WERI-Rb-1 (cell line): ENCODE measurements around the gene AHDC1.

ENCODE experiments used
- DNase-seq: peaks from one replicate; pipeline ENCODE4 v3.0.0-alpha.2; 2020
- H3K27ac ChIP-seq: fragments of 250-450 bp; sonication (Bioruptor Pico); 2 replicates; pipeline ENCODE4 v1.5.1; 2020; ENCODE audit warnings: mild to moderate bottlenecking, moderate library complexity
- H3K27me3 ChIP-seq: fragments of 250-450 bp; sonication (Bioruptor Pico); 2 replicates; pipeline ENCODE4 v1.5.1; 2021; ENCODE audit warnings: mild to moderate bottlenecking, low read depth, moderate library complexity; ENCODE audit not compliant: insufficient read depth, severe bottlenecking
- H3K36me3 ChIP-seq: fragments of 250-450 bp; sonication (Bioruptor Pico); 2 replicates; pipeline ENCODE4 v1.5.1; 2020; ENCODE audit warnings: mild to moderate bottlenecking, moderate library complexity
- H3K4me3 ChIP-seq: 2 replicates; pipeline ENCODE4 v1.5.1; 2011; ENCODE audit warnings: low read depth, mild to moderate bottlenecking, control low read depth, low read length
- H3K9me3 ChIP-seq: fragments of 250-450 bp; sonication (Bioruptor Pico); 2 replicates; pipeline ENCODE4 v1.5.1; 2021; ENCODE audit warnings: mild to moderate bottlenecking, moderate library complexity; ENCODE audit not compliant: severe bottlenecking
- TF ChIP-seq, protein P1 (sequence below): IDR thresholded peaks from 2 replicates; pipeline ENCODE4 v1.5.1; 2011; ENCODE audit warnings: low read depth, mild to moderate bottlenecking, control low read depth, inconsistent platforms, low read length

The AHDC1 gene

GRCh38 chr1:27649306-27649635, 45.3 kb upstream of the AHDC1 start:
- Histone ChIP-seq H3K27me3 (no peaks in the 10 kb centered on the region), H3K27ac (no peak overlapping the region)
- TF ChIP-seq, protein P1, sequence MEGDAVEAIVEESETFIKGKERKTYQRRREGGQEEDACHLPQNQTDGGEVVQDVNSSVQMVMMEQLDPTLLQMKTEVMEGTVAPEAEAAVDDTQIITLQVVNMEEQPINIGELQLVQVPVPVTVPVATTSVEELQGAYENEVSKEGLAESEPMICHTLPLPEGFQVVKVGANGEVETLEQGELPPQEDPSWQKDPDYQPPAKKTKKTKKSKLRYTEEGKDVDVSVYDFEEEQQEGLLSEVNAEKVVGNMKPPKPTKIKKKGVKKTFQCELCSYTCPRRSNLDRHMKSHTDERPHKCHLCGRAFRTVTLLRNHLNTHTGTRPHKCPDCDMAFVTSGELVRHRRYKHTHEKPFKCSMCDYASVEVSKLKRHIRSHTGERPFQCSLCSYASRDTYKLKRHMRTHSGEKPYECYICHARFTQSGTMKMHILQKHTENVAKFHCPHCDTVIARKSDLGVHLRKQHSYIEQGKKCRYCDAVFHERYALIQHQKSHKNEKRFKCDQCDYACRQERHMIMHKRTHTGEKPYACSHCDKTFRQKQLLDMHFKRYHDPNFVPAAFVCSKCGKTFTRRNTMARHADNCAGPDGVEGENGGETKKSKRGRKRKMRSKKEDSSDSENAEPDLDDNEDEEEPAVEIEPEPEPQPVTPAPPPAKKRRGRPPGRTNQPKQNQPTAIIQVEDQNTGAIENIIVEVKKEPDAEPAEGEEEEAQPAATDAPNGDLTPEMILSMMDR, result no peak

DNA sequence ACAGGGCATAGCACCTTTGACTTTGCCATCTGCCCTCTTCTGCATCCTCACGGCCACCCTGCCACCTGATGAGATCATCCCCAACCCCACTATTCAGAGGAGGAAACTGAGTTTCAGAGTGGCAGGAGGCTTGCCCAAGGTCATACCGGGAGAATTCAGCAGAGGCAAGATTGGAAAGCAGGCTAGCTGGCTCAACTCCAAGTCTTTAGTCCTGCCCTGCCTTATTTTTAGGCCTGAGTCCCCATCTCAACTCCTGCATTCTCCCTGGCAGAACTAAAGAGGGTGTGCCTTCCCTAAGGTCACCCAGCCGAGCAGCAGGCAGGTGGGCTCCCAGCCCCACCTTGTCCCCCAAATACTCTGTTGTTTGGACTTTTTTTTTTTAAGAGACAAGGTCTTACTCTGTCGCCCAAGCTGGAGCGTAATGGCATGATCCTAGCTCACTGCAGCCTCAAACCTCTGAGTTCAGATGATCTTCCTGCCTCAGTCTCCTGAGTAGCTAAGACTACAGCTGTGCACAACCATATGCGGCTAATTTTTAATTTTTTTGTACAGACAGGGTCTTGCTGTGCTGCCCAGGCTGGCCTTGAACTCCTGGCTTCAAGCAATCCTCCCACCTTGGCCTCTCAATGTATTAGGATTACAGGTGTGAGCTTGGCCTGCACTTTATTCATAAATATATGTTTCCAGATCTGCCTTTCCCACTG, 44.8 kb upstream of the AHDC1 start:
- H3K27me3 ChIP-seq, result no peaks in the 10 kb centered on the region
- no peak for DNase-seq
- H3K9me3 ChIP-seq, result no peaks in the 10 kb centered on the region
- no peaks in the 10 kb centered on the region for H3K36me3 ChIP-seq
- no peak overlapping the region for H3K4me3 ChIP-seq
- no peak overlapping the region for H3K27ac ChIP-seq
- TF ChIP-seq, protein P1, result no peak

More at GRCh38 chr1:27649306-27649635, 45.3 kb upstream of the AHDC1 start:
- no peak for DNase-seq
- no peaks in the 10 kb centered on the region for H3K9me3 ChIP-seq
- no peak overlapping the region for H3K4me3 ChIP-seq
- H3K36me3 ChIP-seq, result no peaks in the 10 kb centered on the region

DNA sequence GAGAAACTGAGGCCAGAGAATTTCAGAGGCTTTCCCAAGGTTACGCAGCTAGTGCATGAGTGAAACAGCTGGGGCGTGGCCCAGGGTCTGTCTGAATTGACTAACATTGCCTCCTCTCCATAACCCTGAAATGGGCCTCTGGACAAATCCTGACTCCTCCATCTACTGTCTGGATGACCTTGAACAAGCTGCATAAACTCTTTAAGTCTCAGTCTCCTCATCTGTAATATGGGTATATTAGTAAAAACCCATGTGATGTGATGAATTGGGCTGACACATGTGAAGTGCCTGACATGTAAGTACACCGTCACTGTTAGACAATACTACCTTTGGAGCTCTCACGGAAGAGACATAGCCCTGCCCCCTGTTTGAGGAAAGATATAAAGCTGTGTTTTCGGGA, 43.4 kb upstream of the AHDC1 start:
- TF ChIP-seq, protein P1, result no peak
- H3K9me3 ChIP-seq, result no peaks in the 10 kb centered on the region
- H3K27me3 ChIP-seq, result no peaks in the 10 kb centered on the region
- no peak overlapping the region for H3K4me3 ChIP-seq
- no peak overlapping the region for H3K27ac ChIP-seq
- H3K36me3 ChIP-seq, result no peaks in the 10 kb centered on the region
- no peak for DNase-seq

DNA sequence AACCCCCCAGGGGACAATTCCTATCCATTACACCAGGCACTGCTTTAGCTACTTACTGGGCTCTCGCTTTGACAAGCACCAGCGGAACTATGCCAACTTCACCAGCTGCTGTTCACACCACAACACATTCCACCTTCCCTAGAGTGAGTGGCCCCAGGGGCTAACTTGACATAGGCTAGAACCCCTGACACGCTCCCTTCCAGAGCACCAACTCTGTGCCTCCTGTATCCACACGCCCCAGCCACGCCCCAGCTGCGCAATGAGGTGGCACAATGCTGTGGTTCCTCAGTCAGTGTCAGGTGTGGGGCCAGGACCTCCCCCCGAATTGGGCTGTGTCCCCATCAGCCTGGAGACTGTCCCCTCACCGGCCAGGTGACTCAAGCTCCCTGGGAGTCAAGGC, 42.7 kb upstream of the AHDC1 start:
- no peak for DNase-seq
- Histone ChIP-seq H3K4me3 (no peak overlapping the region), H3K9me3 (no peaks in the 10 kb centered on the region), H3K27ac (no peak overlapping the region), H3K27me3 (no peaks in the 10 kb centered on the region), H3K36me3 (no peaks in the 10 kb centered on the region)
- TF ChIP-seq, protein P1, result no peak

GRCh38 chr1:27645071-27645415, 41.1 kb upstream of the AHDC1 start:
- H3K4me3 ChIP-seq, result no peak overlapping the region
- no peak for DNase-seq
- H3K27me3 ChIP-seq, result no peaks in the 10 kb centered on the region
- H3K27ac ChIP-seq, result no peak overlapping the region
- H3K9me3 ChIP-seq, result no peaks in the 10 kb centered on the region
- no peaks in the 10 kb centered on the region for H3K36me3 ChIP-seq
- TF ChIP-seq, protein P1, result no peak

GRCh38 chr1:27644369-27645070, 40.6 kb upstream of the AHDC1 start:
- TF ChIP-seq, protein P1, result no peak
- Histone ChIP-seq H3K4me3 (no peak overlapping the region), H3K9me3 (no peaks in the 10 kb centered on the region), H3K27ac (no peak overlapping the region), H3K27me3 (no peaks in the 10 kb centered on the region), H3K36me3 (no peaks in the 10 kb centered on the region)
- no peak for DNase-seq
